NT2/D1 (cell line): ENCODE results near the gene SLC37A2.
"Not testable (repeated sequence)": the region's sequence is repeated elsewhere in the genome, so short reads cannot be mapped to it uniquely, and the experiment has no call there.

ENCODE experiments used
- DNase-seq: peaks from one replicate; pipeline ENCODE4 v3.0.0-alpha.2; 2011; ENCODE audit warnings: low read depth, low spot score
- H3K27me3 ChIP-seq: 2 replicates; pipeline ENCODE4 v1.6.0; 2011; ENCODE audit warnings: mild to moderate bottlenecking; ENCODE audit not compliant: insufficient read length, insufficient read depth
- H3K36me3 ChIP-seq: 2 replicates; pipeline ENCODE4 v1.6.1; 2011; ENCODE audit warnings: mild to moderate bottlenecking, low read length, mixed read lengths; ENCODE audit not compliant: insufficient read depth, insufficient read length
- H3K4me1 ChIP-seq: 2 replicates; pipeline ENCODE4 v1.5.1; 2011; ENCODE audit not compliant: insufficient read depth, insufficient read length
- H3K4me3 ChIP-seq: 2 replicates; pipeline ENCODE4 v1.5.1; 2011; ENCODE audit warnings: low read depth; ENCODE audit not compliant: insufficient read length
- H3K9ac ChIP-seq: 2 replicates; pipeline ENCODE4 v1.6.0; 2011; ENCODE audit warnings: low read depth; ENCODE audit not compliant: insufficient read length
- H3K9me3 ChIP-seq: 2 replicates; pipeline ENCODE4 v1.5.1; 2011; ENCODE audit warnings: mild to moderate bottlenecking, low read length; ENCODE audit not compliant: insufficient read depth
- SUZ12 ChIP-seq: IDR thresholded peaks from 2 replicates; pipeline ENCODE4 v1.6.1; 2011; ENCODE audit not compliant: insufficient read length, insufficient read depth; ENCODE audit errors: extremely low read depth
- YY1 ChIP-seq: IDR thresholded peaks from 2 replicates; pipeline ENCODE4 v1.6.1; 2011; ENCODE audit not compliant: insufficient read length, insufficient read depth
- ZNF274 ChIP-seq: IDR thresholded peaks from 2 replicates; pipeline ENCODE4 v1.6.1; 2011; ENCODE audit warnings: mild to moderate bottlenecking, low read depth, low read length

Gene SLC37A2

GRCh38 chr11:125062931-125063428, at the start of gene SLC37A2:
TSS of gene SLC37A2 (plus strand) at chr11:125063305. CDS start at chr11:125063368, 63 bp downstream.
- Histone ChIP-seq H3K4me3 (peak within 1 kb of the TSS; percentile 53), H3K36me3 (no peaks in the 10 kb centered on the region), H3K9ac (peak within 1 kb of the TSS; percentile 77), H3K4me1 (no peaks in the 10 kb centered on the region), H3K9me3 (no peaks in the 10 kb centered on the region), H3K27me3 (peaks cover 43% of the 10 kb centered on the region)
- TF ChIP-seq ZNF274, result no peak
- TF ChIP-seq YY1, result no peak
- no peak for TF ChIP-seq SUZ12
- peak; percentile 36 for DNase-seq

- Histone ChIP-seq H3K9ac (no peak overlapping the region), H3K36me3 (no peaks in the 10 kb centered on the region), H3K27me3 (no peaks in the 10 kb centered on the region), H3K9me3 (no peaks in the 10 kb centered on the region), H3K4me1 (no peaks in the 10 kb centered on the region), H3K4me3 (no peak overlapping the region)
- no peak for DNase-seq
- TF ChIP-seq ZNF274 (no peak), SUZ12 (no peak)
These were observed 46.7 kb upstream of the SLC37A2 start for GRCh38 chr11:125016413-125016812.

DNA sequence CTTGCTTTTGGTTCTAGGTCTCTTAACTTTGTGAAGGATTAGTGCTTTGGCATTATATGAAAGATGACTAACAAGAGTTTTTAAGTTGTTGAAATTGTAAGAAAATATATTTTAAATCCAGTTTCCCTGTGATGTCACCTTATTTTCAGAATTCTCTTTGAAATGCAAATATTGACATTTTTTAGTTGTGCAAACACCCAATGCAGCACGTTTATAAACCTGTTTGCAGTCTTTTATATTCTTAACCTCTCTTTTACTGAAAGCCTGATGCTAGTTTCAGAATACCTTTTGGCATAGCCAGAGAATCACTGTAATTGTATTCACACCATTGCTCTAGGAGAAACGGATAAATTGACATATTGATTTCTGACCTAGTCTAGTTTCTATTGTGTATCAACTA, 42.8 kb upstream of the SLC37A2 start:
- Histone ChIP-seq H3K27me3 (no peaks in the 10 kb centered on the region), H3K4me3 (no peak overlapping the region), H3K4me1 (no peaks in the 10 kb centered on the region), H3K9ac (no peak overlapping the region), H3K9me3 (no peaks in the 10 kb centered on the region), H3K36me3 (no peaks in the 10 kb centered on the region)
- DNase-seq, result no peak
- TF ChIP-seq YY1, result no peak
- TF ChIP-seq ZNF274, result no peak
- TF ChIP-seq SUZ12, result no peak

DNA sequence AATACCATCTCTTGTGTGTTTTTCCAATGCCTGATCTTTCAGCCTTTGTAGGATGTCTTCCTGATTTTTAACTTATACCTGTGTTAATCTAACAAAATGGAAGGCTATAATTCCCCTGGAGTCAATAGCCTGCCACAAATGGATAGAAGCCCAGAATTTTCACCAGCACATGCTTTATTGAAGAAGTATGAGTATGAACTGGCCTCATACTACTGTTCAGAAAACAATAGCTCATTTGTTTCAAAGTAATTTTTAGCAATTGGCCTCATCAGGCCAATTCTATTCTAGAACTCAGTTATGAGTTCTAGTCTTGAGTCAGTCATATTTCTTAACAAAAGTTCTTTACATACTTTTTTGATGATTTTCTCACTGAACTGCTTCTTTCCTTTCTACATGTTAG, 40.6 kb upstream of the SLC37A2 start:
- TF ChIP-seq SUZ12 (no peak), YY1 (no peak), ZNF274 (no peak)
- H3K9me3 ChIP-seq, result no peaks in the 10 kb centered on the region
- H3K4me1 ChIP-seq, result no peaks in the 10 kb centered on the region
- DNase-seq, result no peak
- H3K27me3 ChIP-seq, result no peaks in the 10 kb centered on the region
- no peak overlapping the region for H3K9ac ChIP-seq
- no peak overlapping the region for H3K4me3 ChIP-seq
- H3K36me3 ChIP-seq, result no peaks in the 10 kb centered on the region

DNA sequence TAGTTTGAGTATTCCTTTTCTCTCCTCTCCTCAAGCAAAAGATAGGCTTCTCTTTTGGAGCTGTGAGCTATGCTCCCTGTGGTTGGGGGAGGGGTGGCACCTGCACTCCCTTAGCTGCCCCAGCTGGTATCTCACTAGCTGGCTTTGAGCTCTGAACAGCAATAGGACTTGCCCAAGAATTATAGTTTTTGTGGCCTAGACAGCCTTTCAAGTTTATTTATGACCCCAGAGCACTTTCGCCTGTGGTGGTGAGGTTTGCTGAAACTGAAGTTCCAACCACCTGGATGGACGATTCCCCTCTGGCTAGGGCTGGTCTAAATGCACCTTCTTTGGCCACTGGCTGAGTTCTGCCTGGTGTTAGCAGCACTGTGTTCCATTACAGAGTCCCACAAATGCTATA, 37.1 kb upstream of the SLC37A2 start:
- Histone ChIP-seq H3K27me3 (no peaks in the 10 kb centered on the region), H3K9me3 (no peaks in the 10 kb centered on the region), H3K9ac (no peak overlapping the region), H3K4me3 (no peak overlapping the region), H3K36me3 (no peaks in the 10 kb centered on the region), H3K4me1 (no peaks in the 10 kb centered on the region)
- TF ChIP-seq SUZ12, result no peak
- TF ChIP-seq YY1, result no peak
- TF ChIP-seq ZNF274, result no peak
- no peak for DNase-seq

DNA sequence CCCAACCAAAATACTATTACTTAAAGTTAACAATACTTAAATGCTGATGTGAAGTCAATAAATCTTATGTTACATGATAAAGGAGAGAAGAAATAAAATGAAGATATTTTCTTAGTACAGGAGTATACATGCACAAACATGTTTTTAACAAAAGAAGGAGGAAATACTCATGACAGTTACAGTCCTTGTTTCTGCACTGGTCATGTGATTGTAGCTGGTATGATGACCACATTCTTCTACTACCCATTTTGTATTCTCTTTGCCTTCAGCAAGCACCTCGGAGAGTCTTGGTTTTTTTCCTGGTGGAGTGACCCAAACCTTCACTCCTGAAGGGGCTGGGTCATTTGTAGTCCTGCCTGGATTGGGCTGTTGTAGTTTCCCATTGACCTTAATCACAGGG, 33.7 kb upstream of the SLC37A2 start:
- H3K36me3 ChIP-seq, H3K9me3 ChIP-seq, DNase-seq, H3K4me3 ChIP-seq, H3K9ac ChIP-seq, H3K27me3 ChIP-seq, H3K4me1 ChIP-seq: not testable (repeated sequence)

DNA sequence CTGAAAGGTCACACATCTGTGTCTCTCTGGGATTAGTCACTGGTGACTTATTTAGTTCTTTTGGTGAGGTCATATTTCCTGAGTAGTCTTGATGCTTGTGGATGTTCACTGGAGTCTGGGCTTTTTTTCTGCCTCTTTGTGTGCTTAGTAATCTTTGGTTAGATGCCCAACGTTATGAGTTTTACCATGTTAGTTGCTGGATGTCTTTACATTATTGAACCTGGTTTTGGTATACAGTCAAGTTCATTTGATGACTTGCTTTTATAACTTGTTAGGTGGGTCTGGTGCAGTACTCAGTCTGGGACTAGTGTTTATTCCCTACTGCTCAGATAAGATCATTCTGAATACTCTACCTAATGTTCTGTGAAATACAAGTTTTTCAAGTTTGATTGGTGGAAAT, 26.2 kb upstream of the SLC37A2 start:
- no peak overlapping the region for H3K4me3 ChIP-seq
- no peaks in the 10 kb centered on the region for H3K4me1 ChIP-seq
- H3K36me3 ChIP-seq, result no peaks in the 10 kb centered on the region
- H3K9me3 ChIP-seq, result no peaks in the 10 kb centered on the region; the same call in 1 of the 2 replicates
- no peaks in the 10 kb centered on the region for H3K27me3 ChIP-seq
- DNase-seq, result no peak
- no peak overlapping the region for H3K9ac ChIP-seq
- TF ChIP-seq ZNF274 (no peak), YY1 (no peak), SUZ12 (no peak)

DNA sequence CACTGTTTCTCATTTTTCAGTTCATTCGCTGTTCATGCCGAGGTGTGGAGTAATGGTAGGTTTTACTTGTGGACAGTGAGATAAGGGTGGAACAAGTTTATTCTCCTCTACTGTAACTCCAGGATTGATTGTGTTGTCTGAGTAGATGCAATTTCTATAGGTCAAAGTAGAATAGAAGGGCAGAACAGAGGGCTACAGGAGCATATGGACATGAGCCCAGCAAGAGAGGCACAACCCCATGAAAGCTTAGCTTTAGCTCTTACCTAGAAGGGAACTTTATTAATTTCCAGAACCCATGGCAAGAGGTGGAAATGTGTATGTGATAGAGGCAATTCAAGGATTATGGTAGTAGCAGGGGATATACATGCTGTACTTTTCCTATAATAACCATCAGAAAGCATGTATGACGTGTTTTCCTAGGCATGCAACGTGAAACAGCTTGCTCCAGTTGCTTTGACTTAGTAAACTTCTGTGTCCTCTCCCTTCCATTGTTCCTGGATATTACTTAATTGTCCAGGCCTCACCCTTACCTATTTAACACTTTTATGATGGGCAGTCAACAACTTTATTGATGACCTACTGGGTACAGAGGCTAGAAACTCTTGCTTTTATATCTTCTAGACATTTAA, 13.8 kb upstream of the SLC37A2 start:
- Histone ChIP-seq H3K27me3 (no peaks in the 10 kb centered on the region), H3K4me3 (no peak overlapping the region), H3K4me1 (no peaks in the 10 kb centered on the region), H3K9ac (no peak overlapping the region), H3K36me3 (no peaks in the 10 kb centered on the region), H3K9me3 (no peaks in the 10 kb centered on the region)
- DNase-seq, result no peak
- TF ChIP-seq ZNF274 (no peak), SUZ12 (no peak), YY1 (no peak)
